Esophagus muscularis mucosa (tissue), 3 donors: ENCODE results near the gene RPRD1B.

Source experiments
- EP300 ChIP-seq: sonication (generic); formaldehyde crosslinking; IDR thresholded peaks from one replicate; pipeline ENCODE4 v1.6.1; 2017; ENCODE audit warnings: antibody characterized with exemption
- POLR2A ChIP-seq: fragments of 450-650 bp; IDR thresholded peaks from one replicate; pipeline ENCODE4 v1.6.1; 2017; ENCODE audit warnings: antibody characterized with exemption, moderate library complexity, mild to moderate bottlenecking, low read depth
- POLR2AphosphoS5 ChIP-seq, 2 donors: sonication (generic); formaldehyde crosslinking; IDR thresholded peaks; one replicate each; pipeline ENCODE4 v1.6.1; 2017; ENCODE audit warnings: antibody characterized with exemption in 2 of 2

- TF ChIP-seq POLR2A (no peak), POLR2AphosphoS5 (IDR thresholded peaks at IDR 0.05) (no peak), EP300 (no peak)
Observed at GRCh38 chr20:38065764-38066375, 32.3 kb downstream of the RPRD1B start.
